Kidney tubule cell (primary cell): Measurements from ENCODE around the gene STRADA.

Experiments used
- DNase-seq: peaks from one replicate; pipeline ENCODE4 v3.0.0-alpha.2; 2018; ENCODE audit warnings: low spot score

The STRADA gene

DNA sequence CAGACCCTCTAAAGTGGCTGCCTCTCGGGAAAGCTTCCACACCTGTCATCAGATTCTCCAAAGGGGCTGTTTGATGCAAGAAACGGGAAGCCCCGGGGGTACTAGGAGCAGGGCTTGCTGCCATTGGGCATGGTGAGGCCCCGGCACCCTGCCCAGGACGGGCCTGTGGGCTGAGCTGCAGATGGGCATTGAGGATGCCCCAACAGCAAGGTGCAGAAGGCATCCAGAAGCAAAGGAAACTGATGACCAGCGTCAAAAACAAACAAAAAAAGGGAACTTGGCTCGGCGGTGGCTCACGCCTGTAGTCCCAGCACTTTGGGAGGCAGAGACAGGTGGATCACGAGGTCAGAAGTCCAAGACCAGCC lies 40.2 kb downstream of the STRADA start:
- DNase-seq, result no peak

GRCh38 chr17:63700528-63701455 lies 40.8 kb downstream of the STRADA start:
- no peak for DNase-seq

- peak; percentile 52 for DNase-seq
These were observed 41.7 kb downstream of the STRADA start, which contains the start of gene LIMD2 for GRCh38 chr17:63699638-63700527. Gene LIMD2, minus strand, starts transcription at chr17:63700125. Its CDS starts 827 bp downstream, at chr17:63699298.

GRCh38 chr17:63698886-63699637 lies 42.5 kb downstream of the STRADA start:
- peak; percentile 54 for DNase-seq

DNA sequence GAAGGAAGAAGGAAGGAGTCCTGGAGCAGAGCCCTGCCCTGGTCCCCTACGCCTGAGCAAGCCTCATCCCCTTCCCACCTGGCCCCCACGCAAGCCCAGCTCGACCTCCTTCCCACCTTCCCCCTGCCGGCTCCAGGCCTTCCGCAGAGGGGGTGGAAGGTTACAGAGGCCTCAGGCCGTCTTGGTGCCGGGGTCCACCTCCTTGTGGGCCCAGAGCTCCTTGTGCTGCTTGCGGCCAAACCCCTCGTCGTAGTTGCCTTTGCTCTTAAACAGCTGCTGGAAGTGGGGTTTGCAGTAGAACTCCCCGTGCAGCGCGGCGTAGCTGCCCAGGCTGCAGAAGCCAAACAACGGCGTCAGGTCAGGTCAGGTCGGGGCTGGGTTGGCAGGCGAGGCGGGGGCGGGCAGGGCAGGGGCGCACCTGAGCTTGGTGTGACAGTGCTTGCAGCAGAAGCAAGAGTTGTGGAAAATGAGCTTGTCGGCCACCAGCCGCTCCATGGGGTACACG lies 43.2 kb downstream of the STRADA start:
- no peak for DNase-seq

GRCh38 chr17:63697341-63698286 lies 44.0 kb downstream of the STRADA start:
- DNase-seq, result peak; percentile 67

- DNase-seq, result peak; percentile 51
These were observed 45.1 kb downstream of the STRADA start for GRCh38 chr17:63696381-63696961.

DNA sequence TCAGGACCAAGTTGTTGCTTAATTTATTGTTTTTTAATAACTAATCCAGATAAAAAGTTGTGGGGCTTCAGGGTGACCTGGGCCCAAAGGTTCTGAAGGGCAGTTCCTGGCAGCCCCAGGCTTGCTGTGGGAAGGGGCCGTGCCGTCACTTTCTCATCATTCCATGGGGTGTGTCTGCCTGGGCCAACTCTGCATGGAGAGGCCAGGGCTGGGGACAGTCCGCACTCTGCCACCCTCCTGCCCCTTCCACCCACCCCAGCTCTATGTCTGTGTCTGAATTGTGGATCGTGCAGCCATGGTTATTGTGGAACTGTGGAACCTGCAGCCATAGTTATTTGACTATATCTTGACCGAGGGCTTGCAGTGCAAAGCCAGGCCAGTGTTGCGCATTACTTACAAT lies 45.7 kb downstream of the STRADA start:
- DNase-seq, result no peak

- no peak for DNase-seq
These were observed 46.4 kb downstream of the STRADA start for GRCh38 chr17:63694950-63695773.

DNA sequence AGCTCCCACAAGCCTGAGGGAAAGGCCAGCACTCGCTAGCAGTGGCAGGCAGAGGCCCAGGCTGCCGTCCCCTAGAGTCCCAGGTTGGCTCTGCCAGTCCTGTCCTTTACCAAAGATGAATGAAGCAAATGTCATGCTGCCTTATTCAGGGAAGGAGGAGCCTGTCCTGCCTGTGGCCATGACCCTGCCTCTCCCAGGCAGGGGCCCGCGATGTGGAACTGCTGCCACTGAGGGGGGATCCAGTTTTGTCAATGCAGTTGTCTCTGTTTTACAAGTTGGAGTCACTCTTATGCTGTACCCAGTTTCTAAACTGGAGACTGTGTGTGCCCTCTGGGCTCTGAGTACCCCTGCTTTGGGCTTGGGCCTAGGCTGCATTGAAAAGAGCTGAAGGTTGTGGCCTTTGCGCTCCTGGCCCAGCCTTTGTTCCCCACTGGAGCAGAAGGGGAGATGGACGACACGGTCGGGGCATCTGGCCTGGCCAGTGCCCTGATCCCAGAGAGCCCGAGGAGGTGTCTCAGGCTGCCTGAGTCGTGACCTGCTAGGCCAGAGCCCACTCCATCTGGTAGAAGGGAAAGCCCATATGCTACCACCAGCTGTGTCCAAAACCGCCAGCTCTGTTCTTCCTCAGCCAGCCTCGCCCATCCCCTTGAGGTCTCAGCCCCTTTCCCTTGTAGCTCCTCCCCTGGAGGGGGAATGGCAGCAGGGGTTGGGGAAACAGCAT lies 47.2 kb downstream of the STRADA start:
- no peak for DNase-seq

GRCh38 chr17:63693411-63694113 lies 48.0 kb downstream of the STRADA start:
- no peak for DNase-seq

- no peak for DNase-seq
These were observed 49.3 kb downstream of the STRADA start for GRCh38 chr17:63692195-63692816.

- no peak for DNase-seq
These were observed 52.1 kb downstream of the STRADA start for GRCh38 chr17:63689479-63689878.

GRCh38 chr17:63688396-63689020 lies 53.1 kb downstream of the STRADA start:
- no peak for DNase-seq

- DNase-seq, result no peak
These were observed 55.4 kb downstream of the STRADA start for GRCh38 chr17:63686138-63686685.

- DNase-seq, result no peak
These were observed 56.0 kb downstream of the STRADA start for GRCh38 chr17:63685578-63685977.

GRCh38 chr17:63685041-63685440 lies 56.6 kb downstream of the STRADA start:
- DNase-seq, result no peak
